ENCODE results near the gene SNX19. TPM values are rescaled to one million over a fixed set of nuclear protein-coding genes. Genes with fewer than 3 reads are reported as not detected.

Gene SNX19
- total RNA-seq, 1 experiment from 2014 or later = 34.4 TPM

DNA sequence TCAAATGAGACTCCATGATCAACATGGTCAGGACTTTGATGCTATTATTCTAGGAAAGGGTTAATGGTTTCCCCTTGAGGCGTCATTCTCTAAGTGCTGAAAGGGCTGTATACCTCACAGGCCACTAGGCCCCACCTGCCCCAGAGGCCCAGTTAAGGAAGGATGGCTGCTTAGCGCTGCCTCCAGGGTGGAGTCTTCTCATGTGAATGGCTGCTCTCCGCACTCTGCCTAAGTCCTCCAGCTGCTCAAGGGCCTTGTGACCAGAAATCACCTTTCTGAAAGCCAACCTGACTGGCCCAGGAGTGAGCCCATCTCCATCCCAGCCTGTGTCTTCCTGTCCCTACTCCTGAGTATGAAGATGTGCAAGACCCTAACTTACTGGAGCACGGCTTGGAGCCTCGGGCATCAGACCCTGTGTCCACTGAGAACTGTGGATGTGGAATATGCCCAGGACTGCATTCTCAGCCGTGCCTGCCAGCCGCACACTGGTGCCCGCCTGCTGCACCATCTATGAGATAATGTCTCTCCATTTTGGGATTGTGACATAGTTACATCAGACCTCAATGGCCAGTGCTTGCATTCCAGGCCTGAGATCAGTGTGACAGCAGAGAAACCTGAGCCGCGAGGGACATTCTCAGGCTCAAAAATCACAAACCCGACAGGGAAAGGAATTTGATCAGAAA is 51.0 kb downstream of the SNX19 start:
- Histone ChIP-seq H3K56ac (ENCODE audit: insufficient read length, low read depth, low read length) (no peak overlapping the region), H3K14ac (ENCODE audit: insufficient read depth, low read length) (no peak overlapping the region; the same call in 1 of the 2 replicates), H2AFZ (ENCODE audit: low read length) (no peak overlapping the region), H3K4me2 (ENCODE audit: insufficient read depth, insufficient read length, low read length) (no peak overlapping the region), H4K5ac (ENCODE audit: insufficient read length, low read depth, low read length) (no peak overlapping the region), H3K4ac (ENCODE audit: low read depth, low read length) (no peak overlapping the region), H2BK15ac (ENCODE audit: low read depth, low read length) (no peak overlapping the region), H2AK5ac (ENCODE audit: insufficient read length, low read length) (no peak overlapping the region), H3K23me2 (ENCODE audit: insufficient read length, low read depth, low read length, poor library complexity, severe bottlenecking) (no peaks in the 10 kb centered on the region), H2BK120ac (ENCODE audit: low read depth, low read length, poor library complexity, severe bottlenecking) (no peak overlapping the region), H2BK5ac (ENCODE audit: insufficient read length, low read length) (no peak overlapping the region), H3K79me2 (ENCODE audit: insufficient read depth, low read length) (no peaks in the 10 kb centered on the region), H3K9ac (ENCODE audit: extremely low read depth, insufficient read length, low read length) (no peak overlapping the region), H3K4me1 (ENCODE audit: insufficient read depth, low read length) (no peaks in the 10 kb centered on the region), H3K79me1 (ENCODE audit: insufficient read depth, low read depth, low read length, poor library complexity, severe bottlenecking) (no peaks in the 10 kb centered on the region), H3K27ac (ENCODE audit: insufficient read length, low read depth, low read length) (no peak overlapping the region), H2BK20ac (ENCODE audit: low read depth, low read length, poor library complexity, severe bottlenecking) (no peak overlapping the region), H4K91ac (ENCODE audit: insufficient read length, low read depth, low read length) (no peak overlapping the region), H3K23ac (ENCODE audit: insufficient read length, low read depth, low read length) (no peak overlapping the region), H3K27me3 (ENCODE audit: insufficient read depth, low read length) (no peaks in the 10 kb centered on the region), H2BK12ac (ENCODE audit: insufficient read length, low read depth, low read length) (no peak overlapping the region), H4K8ac (replicated peaks; ENCODE audit: insufficient read length, low read depth, low read length) (no peak overlapping the region), H3K9me3 (ENCODE audit: control insufficient read depth, low read depth, low read length) (no peaks in the 10 kb centered on the region), H3K18ac (ENCODE audit: insufficient read length, low read depth, low read length) (no peak overlapping the region), H4K20me1 (ENCODE audit: control insufficient read depth, insufficient read depth, insufficient read length) (no peaks in the 10 kb centered on the region), H3T11ph (ENCODE audit: low read length) (no peak overlapping the region)
- WGBS (ENCODE audit: extremely low coverage, insufficient read length, low lambda C conversion rate) = no CpG with 5 or more reads among the region's 11 CpGs
- peaks cover 5% of the 10 kb centered on the region for H3K27me3 Mint-ChIP-seq (ENCODE audit: low read depth)
- no peaks in the 10 kb centered on the region for H3K9me3 Mint-ChIP-seq
- H3K27ac Mint-ChIP-seq = peak overlapping the region in 1 of 3 experiments; percentile 73; a peak in 2 of 7 replicates
- TF ChIP-seq, protein P1, sequence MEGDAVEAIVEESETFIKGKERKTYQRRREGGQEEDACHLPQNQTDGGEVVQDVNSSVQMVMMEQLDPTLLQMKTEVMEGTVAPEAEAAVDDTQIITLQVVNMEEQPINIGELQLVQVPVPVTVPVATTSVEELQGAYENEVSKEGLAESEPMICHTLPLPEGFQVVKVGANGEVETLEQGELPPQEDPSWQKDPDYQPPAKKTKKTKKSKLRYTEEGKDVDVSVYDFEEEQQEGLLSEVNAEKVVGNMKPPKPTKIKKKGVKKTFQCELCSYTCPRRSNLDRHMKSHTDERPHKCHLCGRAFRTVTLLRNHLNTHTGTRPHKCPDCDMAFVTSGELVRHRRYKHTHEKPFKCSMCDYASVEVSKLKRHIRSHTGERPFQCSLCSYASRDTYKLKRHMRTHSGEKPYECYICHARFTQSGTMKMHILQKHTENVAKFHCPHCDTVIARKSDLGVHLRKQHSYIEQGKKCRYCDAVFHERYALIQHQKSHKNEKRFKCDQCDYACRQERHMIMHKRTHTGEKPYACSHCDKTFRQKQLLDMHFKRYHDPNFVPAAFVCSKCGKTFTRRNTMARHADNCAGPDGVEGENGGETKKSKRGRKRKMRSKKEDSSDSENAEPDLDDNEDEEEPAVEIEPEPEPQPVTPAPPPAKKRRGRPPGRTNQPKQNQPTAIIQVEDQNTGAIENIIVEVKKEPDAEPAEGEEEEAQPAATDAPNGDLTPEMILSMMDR (conservative IDR thresholded peaks at IDR 0.05) = no peak
- peak; percentile 46 for DNase-seq
- no peaks in the 10 kb centered on the region; a peak in 1 of 7 replicates for H3K36me3 Mint-ChIP-seq (ENCODE audit: insufficient read depth in 1 of 3, low read depth in 3 of 3)
- H3K4me3 Mint-ChIP-seq = no peak overlapping the region
- peaks cover 7 to 14% of the 10 kb centered on the region in 2 experiments for H3K4me1 Mint-ChIP-seq

Measured in H9 (cell line).